ENCODE data around the gene MED6.

The MED6 gene, protein sequence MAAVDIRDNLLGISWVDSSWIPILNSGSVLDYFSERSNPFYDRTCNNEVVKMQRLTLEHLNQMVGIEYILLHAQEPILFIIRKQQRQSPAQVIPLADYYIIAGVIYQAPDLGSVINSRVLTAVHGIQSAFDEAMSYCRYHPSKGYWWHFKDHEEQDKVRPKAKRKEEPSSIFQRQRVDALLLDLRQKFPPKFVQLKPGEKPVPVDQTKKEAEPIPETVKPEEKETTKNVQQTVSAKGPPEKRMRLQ

DNA sequence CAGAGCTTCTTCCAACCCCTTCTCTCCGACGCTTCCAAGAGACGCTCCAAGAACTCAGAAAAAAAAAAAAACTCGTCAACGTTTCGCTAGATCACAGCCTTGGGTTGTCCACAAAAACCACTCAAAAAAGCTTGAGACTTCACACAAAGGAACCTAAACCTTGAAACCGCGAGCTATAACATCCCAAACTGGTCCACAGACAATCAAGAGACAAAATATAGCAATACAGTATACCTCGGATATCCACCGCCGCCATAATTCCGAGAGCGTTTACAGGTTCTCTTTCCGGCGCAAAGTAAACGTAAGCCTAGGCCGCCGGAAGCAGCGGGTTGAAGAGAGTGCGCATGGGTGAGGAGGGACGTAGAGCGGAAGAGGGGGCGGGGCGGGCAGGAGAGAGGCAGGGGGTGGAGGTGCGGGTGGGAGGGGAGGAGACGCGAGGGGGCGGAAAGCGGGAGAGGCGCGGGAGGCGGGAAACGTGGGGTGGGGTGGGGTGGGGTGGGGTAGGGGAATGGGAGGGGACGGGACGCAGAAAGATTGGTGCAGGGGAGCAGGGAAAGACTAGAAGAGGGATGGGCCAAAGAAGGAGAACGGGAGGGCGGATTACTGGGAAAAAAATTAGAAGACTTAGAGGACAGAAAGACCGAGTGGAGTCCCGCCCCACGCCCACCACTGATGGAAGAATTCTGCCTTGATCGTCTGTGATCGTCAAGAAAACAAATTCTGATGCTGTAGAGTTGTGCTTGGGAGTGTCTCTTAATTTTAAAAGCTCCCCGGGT, at the start of gene MED6:
Gene MED6 (minus strand): TSS at position 274 of the 776 bp plus-strand sequence. CDS start 18 bp downstream, at position 256.
- DNase-seq = peak; percentile 91

DNA sequence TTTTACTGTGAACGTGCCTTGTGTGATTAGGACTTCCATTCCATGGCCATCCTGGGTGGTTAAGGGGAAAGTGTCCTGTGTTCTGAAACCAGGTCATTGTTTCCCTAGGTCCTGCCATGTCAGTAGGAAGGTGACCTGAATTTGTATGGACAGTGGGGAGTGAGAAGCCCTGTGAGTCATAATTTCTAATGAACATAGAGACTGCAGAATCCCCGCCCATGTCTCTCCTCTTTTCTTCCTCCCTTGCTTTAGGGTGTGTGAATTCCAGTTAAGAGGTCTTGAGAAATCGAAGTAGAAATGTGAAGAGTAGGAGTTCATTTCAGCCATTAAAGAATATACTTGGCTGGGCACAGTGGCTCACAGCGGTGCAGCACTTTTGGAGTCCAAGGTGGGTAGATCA, 49.3 kb upstream of the MED6 start:
- DNase-seq = no peak

- no peak for DNase-seq
These were observed 47.9 kb upstream of the MED6 start for GRCh38 chr14:70648346-70648745.

DNA sequence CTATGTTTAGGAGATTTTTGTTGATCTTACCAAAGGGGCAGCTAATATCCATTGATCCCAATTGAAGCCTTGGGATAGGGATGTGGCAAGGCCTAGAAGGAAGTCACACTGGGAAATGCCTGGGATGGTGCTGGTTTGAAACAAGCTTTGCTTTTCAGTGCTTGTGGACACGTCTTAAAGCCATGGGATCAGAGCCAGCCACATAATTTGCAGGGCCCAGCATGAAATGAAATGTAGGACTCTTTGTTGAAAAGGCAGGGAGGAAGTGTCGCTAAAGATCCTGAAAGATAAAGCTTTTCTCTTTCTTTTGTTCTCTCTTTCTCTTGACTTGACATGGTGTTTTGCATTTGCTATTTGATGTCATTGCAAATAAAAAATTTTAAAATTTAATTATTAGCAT, 46.2 kb upstream of the MED6 start:
- DNase-seq = no peak

GRCh38 chr14:70645892-70646291, 45.4 kb upstream of the MED6 start:
- DNase-seq = no peak

DNA sequence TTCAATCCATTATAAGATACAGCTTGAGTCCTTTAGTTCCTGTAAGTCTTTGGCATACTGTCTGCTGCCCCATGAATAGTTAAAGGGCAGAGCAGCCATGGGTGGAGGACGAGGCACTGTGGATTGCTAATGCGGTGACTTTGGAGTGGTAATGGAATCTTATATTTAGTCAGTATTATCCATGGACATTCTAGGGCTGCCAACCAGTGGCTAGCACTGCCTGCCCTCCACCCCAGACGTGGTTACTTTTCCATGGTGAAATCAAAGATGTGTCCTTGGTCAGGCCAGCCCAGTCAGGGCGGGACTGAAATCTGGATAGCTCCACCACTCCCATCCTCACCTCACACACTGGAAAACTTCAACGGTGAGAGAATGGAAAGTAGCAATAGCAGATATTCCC, 43.5 kb upstream of the MED6 start:
- DNase-seq = no peak

GRCh38 chr14:70642303-70643235, 42.1 kb upstream of the MED6 start:
- DNase-seq = peak; percentile 57

DNA sequence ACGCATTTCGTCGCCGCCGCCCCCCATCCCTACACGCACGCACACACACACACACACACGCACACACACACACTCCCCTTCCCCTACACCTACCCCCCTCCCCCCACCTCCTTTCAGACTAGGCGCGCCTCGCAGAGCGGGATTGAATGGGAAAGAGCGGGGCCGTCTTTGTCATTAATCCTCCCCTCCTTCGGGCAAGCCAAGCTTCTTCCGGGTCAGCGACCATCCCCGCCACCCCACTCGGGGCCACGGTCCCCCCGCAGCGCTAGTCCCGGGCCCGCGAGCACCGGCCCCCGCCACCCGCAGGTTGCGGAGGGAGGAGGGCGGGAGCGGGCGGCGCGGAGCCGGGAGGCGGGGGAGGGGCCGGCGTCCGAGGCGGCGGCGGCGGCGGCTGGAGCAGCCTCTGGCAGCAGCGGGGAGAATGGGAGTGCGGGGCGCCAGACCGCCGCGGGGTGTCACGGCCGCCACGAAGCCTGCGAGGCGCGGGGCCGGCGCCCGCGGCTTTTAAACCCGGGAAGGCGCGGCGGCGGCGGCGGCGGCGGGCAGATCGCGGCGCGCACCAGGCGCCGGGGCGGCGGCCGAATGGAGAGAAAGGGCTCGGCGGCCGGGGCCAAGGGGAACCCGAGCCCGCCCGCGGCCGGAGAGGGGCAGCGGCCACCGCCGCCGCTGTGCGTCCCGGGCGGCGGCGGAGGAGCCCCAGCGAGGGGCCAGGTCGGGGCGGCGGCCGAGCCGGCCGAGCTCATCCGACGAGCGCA, 41.3 kb upstream of the MED6 start, which contains the start of gene TTC9:
Gene TTC9 (plus strand): TSS at position 369 of the 755 bp plus-strand sequence. CDS start 214 bp downstream, at position 583.
- no peak for DNase-seq

- peak; percentile 58 for DNase-seq
These were observed 40.6 kb upstream of the MED6 start for GRCh38 chr14:70640938-70641547.

DNA sequence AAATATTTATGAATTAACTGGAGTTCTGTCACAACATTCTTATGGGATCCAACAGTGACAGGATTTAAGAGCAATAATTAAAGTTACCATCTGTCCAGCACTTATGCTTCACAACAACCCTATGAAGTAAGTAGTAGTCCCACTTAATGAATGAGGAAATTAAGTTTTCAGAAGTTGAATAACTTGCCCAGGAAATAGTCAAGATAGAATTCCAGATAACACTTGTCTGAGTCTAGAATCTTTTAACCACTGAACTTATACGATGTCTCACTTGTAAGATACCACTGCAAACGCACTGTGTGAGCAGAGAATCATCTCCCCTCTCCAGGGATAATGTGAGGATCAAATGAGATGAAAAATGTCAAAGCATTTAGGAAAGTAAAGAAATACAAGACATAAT, 38.0 kb upstream of the MED6 start:
- no peak for DNase-seq

DNA sequence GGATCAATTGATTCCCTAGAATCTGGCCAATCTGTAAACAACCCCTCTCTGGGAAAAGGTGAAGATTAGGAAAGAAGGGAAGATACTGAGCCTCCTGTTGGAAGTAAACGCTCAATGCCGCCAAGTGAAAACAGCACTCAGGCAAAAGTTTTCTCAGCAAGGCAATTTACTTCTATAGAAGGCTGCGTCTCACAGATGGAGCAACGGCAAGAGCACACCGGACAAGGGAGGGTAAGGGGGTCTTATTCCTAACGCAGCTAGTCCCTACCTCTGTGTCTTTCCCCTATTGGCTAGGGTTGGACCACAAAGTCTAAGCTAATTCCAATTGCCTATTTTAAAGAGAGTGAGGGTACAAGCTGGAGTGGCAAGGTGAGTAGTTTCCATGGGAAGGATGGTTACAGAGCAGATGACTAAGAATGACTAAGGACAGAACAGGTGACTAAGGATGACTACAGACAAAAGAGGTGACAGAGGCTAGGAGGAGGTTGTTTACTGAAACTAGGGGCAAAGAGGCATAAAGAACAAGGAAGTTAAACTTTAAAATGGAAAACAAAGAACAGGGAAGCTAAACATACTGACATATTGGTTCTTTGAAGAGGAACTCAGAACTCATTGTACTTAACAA, 35.6 kb upstream of the MED6 start:
- no peak for DNase-seq

GRCh38 chr14:70631948-70632347, 31.5 kb upstream of the MED6 start:
- DNase-seq = no peak

GRCh38 chr14:70624972-70625371, 24.5 kb upstream of the MED6 start:
- no peak for DNase-seq

DNA sequence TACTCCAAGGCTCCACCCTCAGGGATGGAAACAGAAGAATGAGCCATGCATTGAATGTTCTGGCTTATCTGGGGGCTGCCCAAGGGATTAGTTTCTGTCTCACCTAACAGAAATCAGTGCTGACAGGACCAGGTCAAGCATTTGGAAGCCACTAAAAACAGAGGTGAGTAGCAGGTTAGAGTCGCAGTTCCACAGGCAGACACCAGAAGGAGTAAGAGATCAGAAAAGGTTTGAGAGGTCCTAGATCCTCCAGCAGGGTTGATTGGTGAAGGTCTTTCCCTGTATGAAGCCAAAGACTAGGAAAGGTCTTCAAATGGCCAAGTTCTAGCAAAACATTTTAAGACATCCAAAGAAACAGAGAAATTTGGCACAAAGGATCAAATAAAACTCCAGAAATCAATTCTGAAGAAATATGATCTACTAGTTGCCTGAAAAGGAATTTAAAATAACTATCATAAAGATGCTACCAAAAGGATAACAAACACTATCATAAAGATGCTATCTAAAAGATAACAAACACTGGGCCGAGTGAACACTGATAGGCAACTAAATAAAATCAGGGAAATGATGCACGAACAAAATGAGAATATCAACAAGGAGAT, 21.8 kb upstream of the MED6 start:
- peak; percentile 42 for DNase-seq

DNA sequence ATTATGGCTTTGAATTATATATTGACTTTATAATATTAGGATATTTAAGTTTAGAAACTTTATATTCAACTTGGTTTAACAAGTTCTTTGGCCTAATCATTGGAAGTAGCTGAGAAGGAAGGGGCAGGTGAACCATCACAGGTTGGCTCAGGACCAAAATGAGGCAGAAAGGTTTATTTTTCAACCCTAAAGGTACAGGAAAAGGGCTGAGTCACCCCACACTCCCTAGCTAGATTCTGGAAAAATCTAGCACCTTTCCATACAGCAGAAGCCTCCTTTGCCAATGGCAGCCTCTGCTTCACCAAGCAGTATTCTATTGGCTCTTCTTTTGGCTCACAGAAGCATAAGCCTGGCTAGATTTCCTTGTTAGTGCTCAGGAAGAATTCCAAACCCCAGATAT, 19.3 kb upstream of the MED6 start:
- DNase-seq = no peak

DNA sequence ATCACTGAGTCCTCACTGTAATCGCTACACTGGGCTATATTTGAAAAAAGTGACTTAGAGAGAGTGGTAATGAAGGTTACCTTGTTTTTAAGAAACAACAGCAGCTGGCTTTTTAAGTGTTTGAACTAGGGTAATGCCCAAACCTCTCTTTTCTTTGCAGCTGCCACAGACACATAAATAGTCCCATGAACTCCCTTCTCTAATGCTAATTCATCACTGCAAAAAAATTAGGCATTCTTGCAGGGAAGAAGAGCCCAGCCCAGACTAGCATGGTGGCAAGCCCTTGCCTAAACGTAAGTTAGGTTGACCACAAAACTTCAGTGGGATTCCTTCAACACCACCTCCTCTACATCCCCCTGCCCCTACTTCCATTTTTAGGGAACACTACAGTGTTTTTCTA, 17.9 kb upstream of the MED6 start:
- DNase-seq = no peak

GRCh38 chr14:70616646-70617045, 16.2 kb upstream of the MED6 start:
- DNase-seq = no peak

DNA sequence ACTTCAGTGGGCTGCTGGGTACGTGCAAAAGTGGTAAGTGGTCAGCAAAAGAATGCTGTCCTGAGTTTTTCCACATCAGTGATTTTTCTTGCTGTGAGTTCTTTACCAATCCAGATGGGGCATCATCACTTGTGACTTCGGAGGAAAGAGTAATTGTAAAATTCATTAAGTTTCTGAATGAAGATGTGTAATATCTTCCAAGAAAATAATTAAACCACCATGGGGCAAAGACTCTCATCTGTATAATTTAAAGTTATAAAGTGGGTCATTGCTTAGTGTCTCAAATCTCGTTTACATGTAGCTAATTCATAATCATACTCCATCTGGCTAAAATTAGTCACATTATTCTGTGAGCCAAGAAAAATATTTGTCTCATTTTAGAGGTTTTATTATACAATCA, 10.8 kb upstream of the MED6 start:
- DNase-seq = no peak

DNA sequence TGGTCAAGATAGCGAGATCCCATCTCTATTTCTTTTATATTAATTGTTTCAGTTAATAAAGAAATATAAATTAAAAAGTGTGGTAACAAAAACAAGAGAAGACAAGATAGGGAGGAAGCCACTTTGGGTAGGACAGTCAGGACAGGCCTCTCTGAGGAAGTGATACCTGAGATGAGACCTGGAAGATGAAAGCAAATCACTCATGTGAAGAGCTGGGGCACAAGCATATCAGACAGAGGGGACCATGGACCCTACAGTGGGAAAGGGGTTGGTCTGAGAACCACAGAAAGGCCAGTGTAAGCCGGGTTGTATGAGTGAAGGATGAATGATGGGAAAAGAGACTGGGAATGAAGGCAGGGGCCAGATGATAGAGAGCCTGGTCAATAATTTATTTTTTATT, 1.8 kb upstream of the MED6 start:
- DNase-seq = no peak

- DNase-seq = no peak
These were observed 707 bp upstream of the MED6 start for GRCh38 chr14:70601162-70601561.

GRCh38 chr14:70599345-70599744, 1.1 kb downstream of the MED6 start:
- DNase-seq = no peak
